Measurements from ENCODE around the gene NMNAT3.

The NMNAT3 gene

GRCh38 chr3:139695426-139696313 is 17.9 kb upstream of the NMNAT3 start:
- Histone ChIP-seq H3K9me3 (ENCODE audit: low read length) (no peaks in the 10 kb centered on the region), H3K36me3 (ENCODE audit: insufficient read depth, low read length) (no peaks in the 10 kb centered on the region), H4K20me1 (ENCODE audit: insufficient read depth, low read length) (no peaks in the 10 kb centered on the region), H3K9me2 (ENCODE audit: low read depth, low read length) (no peaks in the 10 kb centered on the region), H3K27me3 (ENCODE audit: insufficient read depth, low read length) (no peaks in the 10 kb centered on the region), H3K27ac (ENCODE audit: low read depth, low read length, poor library complexity, severe bottlenecking) (no peak overlapping the region), H3F3A (ENCODE audit: insufficient read depth, low read length) (no peaks in the 10 kb centered on the region), H3K4me3 (ENCODE audit: low read depth, low read length, poor library complexity, severe bottlenecking) (no peak overlapping the region), H2AFZ (ENCODE audit: low read length) (no peak overlapping the region), H3K4me2 (ENCODE audit: low read length) (no peak overlapping the region), H3K79me2 (ENCODE audit: insufficient read depth, low read length) (no peaks in the 10 kb centered on the region), H3K9ac (ENCODE audit: low read length) (no peak overlapping the region), H3K4me1 (ENCODE audit: insufficient read depth, low read length, severe bottlenecking) (no peaks in the 10 kb centered on the region)
- TF ChIP-seq CTCF (IDR thresholded peaks at IDR 0.05; ENCODE audit: low read length) (no peak), EZH2 (IDR thresholded peaks at IDR 0.05; ENCODE audit: borderline replicate concordance, low read length) (no peak)

- no peaks in the 10 kb centered on the region for H3K4me1 ChIP-seq (ENCODE audit: insufficient read depth, low read length, severe bottlenecking)
- no peak overlapping the region for H3K27ac ChIP-seq (ENCODE audit: low read depth, low read length, poor library complexity, severe bottlenecking)
- H4K20me1 ChIP-seq (ENCODE audit: insufficient read depth, low read length): no peaks in the 10 kb centered on the region
- H2AFZ ChIP-seq (ENCODE audit: low read length): no peak overlapping the region
- no peaks in the 10 kb centered on the region for H3K9me2 ChIP-seq (ENCODE audit: low read depth, low read length)
- H3K4me2 ChIP-seq (ENCODE audit: low read length): no peak overlapping the region
- H3K27me3 ChIP-seq (ENCODE audit: insufficient read depth, low read length): no peaks in the 10 kb centered on the region
- no peaks in the 10 kb centered on the region for H3K9me3 ChIP-seq (ENCODE audit: low read length)
- no peaks in the 10 kb centered on the region for H3F3A ChIP-seq (ENCODE audit: insufficient read depth, low read length)
- H3K36me3 ChIP-seq (ENCODE audit: insufficient read depth, low read length): no peaks in the 10 kb centered on the region
- TF ChIP-seq EZH2 (IDR thresholded peaks at IDR 0.05; ENCODE audit: borderline replicate concordance, low read length): no peak
- no peak for TF ChIP-seq CTCF (IDR thresholded peaks at IDR 0.05; ENCODE audit: low read length)
- no peak overlapping the region for H3K9ac ChIP-seq (ENCODE audit: low read length)
- H3K4me3 ChIP-seq (ENCODE audit: low read depth, low read length, poor library complexity, severe bottlenecking): no peak overlapping the region
- no peaks in the 10 kb centered on the region for H3K79me2 ChIP-seq (ENCODE audit: insufficient read depth, low read length)
Measured at GRCh38 chr3:139695007-139695406, 17.2 kb upstream of the NMNAT3 start.

GRCh38 chr3:139694542-139694941 is 16.8 kb upstream of the NMNAT3 start:
- no peak for TF ChIP-seq CTCF (IDR thresholded peaks at IDR 0.05; ENCODE audit: low read length)
- TF ChIP-seq EZH2 (IDR thresholded peaks at IDR 0.05; ENCODE audit: borderline replicate concordance, low read length): no peak

More at GRCh38 chr3:139694542-139694941, 16.8 kb upstream of the NMNAT3 start:
- no peak overlapping the region for H3K27ac ChIP-seq (ENCODE audit: low read depth, low read length, poor library complexity, severe bottlenecking)
- no peaks in the 10 kb centered on the region for H3K27me3 ChIP-seq (ENCODE audit: insufficient read depth, low read length)
- no peaks in the 10 kb centered on the region for H3F3A ChIP-seq (ENCODE audit: insufficient read depth, low read length)
- no peaks in the 10 kb centered on the region for H3K79me2 ChIP-seq (ENCODE audit: insufficient read depth, low read length)
- no peak overlapping the region for H3K9ac ChIP-seq (ENCODE audit: low read length)
- no peaks in the 10 kb centered on the region for H3K4me1 ChIP-seq (ENCODE audit: insufficient read depth, low read length, severe bottlenecking)
- H3K9me2 ChIP-seq (ENCODE audit: low read depth, low read length): no peaks in the 10 kb centered on the region
- no peaks in the 10 kb centered on the region for H3K36me3 ChIP-seq (ENCODE audit: insufficient read depth, low read length)
- no peak overlapping the region for H3K4me2 ChIP-seq (ENCODE audit: low read length)
- H3K4me3 ChIP-seq (ENCODE audit: low read depth, low read length, poor library complexity, severe bottlenecking): no peak overlapping the region
- no peaks in the 10 kb centered on the region for H4K20me1 ChIP-seq (ENCODE audit: insufficient read depth, low read length)
- no peak overlapping the region for H2AFZ ChIP-seq (ENCODE audit: low read length)
- H3K9me3 ChIP-seq (ENCODE audit: low read length): no peaks in the 10 kb centered on the region

All from OCI-LY1 (cell line).